ENCODE data around the gene FCRL4.

GRCh38 chr1:157618190-157618589, 20.3 kb upstream of the FCRL4 start:
- TF ChIP-seq ZFP30 (CRISPR knock-in tag; IDR thresholded peaks at IDR 0.05) (no peak), ZNF565 (CRISPR knock-in tag; conservative IDR thresholded peaks at IDR 0.05; ENCODE audit: low read depth) (no peak), CSRNP3 (CRISPR knock-in tag; IDR thresholded peaks at IDR 0.05) (no peak), RARB (CRISPR knock-in tag; IDR thresholded peaks at IDR 0.05) (no peak), ESRRG (CRISPR knock-in tag; IDR thresholded peaks at IDR 0.05) (no peak), ZFP3 (CRISPR knock-in tag; IDR thresholded peaks at IDR 0.05) (no peak), ISL1 (CRISPR knock-in tag; IDR thresholded peaks at IDR 0.05) (no peak), PPARA (CRISPR knock-in tag; IDR thresholded peaks at IDR 0.05; ENCODE audit: borderline replicate concordance) (no peak), TCF4 (CRISPR knock-in tag; IDR thresholded peaks at IDR 0.05; ENCODE audit: borderline replicate concordance) (no peak), BACH2 (CRISPR knock-in tag; IDR thresholded peaks at IDR 0.05; ENCODE audit: borderline replicate concordance) (no peak)
- TF ChIP-seq, protein P1, sequence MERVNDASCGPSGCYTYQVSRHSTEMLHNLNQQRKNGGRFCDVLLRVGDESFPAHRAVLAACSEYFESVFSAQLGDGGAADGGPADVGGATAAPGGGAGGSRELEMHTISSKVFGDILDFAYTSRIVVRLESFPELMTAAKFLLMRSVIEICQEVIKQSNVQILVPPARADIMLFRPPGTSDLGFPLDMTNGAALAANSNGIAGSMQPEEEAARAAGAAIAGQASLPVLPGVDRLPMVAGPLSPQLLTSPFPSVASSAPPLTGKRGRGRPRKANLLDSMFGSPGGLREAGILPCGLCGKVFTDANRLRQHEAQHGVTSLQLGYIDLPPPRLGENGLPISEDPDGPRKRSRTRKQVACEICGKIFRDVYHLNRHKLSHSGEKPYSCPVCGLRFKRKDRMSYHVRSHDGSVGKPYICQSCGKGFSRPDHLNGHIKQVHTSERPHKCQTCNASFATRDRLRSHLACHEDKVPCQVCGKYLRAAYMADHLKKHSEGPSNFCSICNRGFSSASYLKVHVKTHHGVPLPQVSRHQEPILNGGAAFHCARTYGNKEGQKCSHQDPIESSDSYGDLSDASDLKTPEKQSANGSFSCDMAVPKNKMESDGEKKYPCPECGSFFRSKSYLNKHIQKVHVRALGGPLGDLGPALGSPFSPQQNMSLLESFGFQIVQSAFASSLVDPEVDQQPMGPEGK (CRISPR knock-in tag; IDR thresholded peaks at IDR 0.05; ENCODE audit: borderline replicate concordance), result no peak
